Fibroblast of mammary gland (primary cell): ENCODE measurements around the gene PHF21A.
"Not testable (repeated sequence)": the region's sequence is repeated elsewhere in the genome, so short reads cannot be mapped to it uniquely, and the experiment has no call there.

Experiments used
- DNase-seq: peaks from one replicate; pipeline ENCODE4 v3.0.0-alpha.2; 2010; ENCODE audit warnings: low read depth
- H3K4me3 ChIP-seq: 2 replicates; pipeline ENCODE4 v1.5.1; 2011; ENCODE audit warnings: low read depth, mild to moderate bottlenecking, low read length, moderate library complexity; ENCODE audit not compliant: control insufficient read depth
- CTCF ChIP-seq: conservative IDR thresholded peaks from 2 replicates; pipeline ENCODE4 v1.5.1; 2011; ENCODE audit warnings: low read depth, low read length, inconsistent platforms; ENCODE audit not compliant: control insufficient read depth, insufficient read depth

The PHF21A gene

GRCh38 chr11:46034041-46034440, 87.2 kb downstream of the PHF21A start:
- no peak for TF ChIP-seq CTCF
- H3K4me3 ChIP-seq, result no peak overlapping the region
- DNase-seq, result no peak

DNA sequence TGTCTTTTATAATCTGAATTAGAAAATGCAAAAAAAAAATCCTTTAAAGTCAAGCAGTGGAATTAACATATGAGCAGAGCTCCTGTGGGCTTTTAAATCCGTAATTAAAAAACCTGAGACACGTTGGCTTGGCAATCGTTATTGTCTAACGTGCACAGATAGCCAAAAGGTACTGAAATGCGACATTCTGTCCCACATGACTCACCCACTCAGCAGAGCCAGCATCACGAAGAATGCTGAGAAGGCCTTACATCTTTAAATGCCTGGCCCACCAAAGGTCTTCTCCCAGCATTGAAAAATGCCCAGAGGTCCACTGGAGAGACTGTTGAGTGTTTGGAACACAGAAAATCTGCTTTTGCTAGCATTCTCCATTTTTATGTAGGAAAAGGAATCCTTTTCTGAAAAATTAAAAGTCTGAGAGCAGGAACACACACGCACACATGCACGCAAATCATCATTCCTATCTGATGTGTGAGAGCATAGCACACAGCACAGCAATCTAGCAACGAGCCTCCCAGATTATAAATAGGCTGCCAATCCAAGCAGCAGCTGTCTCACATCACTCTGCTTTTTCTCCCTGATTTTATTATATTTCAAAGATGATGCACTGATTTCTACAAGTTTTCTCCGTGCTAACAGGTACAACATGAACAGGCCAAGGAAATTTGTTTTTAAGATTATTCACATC, 94.5 kb downstream of the PHF21A start:
- DNase-seq, result peak; percentile 49

GRCh38 chr11:46020084-46020599, 101.1 kb downstream of the PHF21A start:
- DNase-seq, result no peak
- no peak for TF ChIP-seq CTCF
- H3K4me3 ChIP-seq, result no peak overlapping the region

More for the DNA sequence above, 94.5 kb downstream of the PHF21A start:
- no peak overlapping the region for H3K4me3 ChIP-seq
- no peak for TF ChIP-seq CTCF

- DNase-seq, result no peak
Observed at GRCh38 chr11:46018651-46019050, 102.6 kb downstream of the PHF21A start.

GRCh38 chr11:46017341-46017740, 103.9 kb downstream of the PHF21A start:
- no peak for DNase-seq
- H3K4me3 ChIP-seq, result no peak overlapping the region
- no peak for TF ChIP-seq CTCF

More at GRCh38 chr11:46018651-46019050, 102.6 kb downstream of the PHF21A start:
- no peak for TF ChIP-seq CTCF
- H3K4me3 ChIP-seq, result no peak overlapping the region

- TF ChIP-seq CTCF, result no peak
- no peak overlapping the region for H3K4me3 ChIP-seq
- DNase-seq, result no peak
Observed at GRCh38 chr11:46015941-46016340, 105.3 kb downstream of the PHF21A start.

DNA sequence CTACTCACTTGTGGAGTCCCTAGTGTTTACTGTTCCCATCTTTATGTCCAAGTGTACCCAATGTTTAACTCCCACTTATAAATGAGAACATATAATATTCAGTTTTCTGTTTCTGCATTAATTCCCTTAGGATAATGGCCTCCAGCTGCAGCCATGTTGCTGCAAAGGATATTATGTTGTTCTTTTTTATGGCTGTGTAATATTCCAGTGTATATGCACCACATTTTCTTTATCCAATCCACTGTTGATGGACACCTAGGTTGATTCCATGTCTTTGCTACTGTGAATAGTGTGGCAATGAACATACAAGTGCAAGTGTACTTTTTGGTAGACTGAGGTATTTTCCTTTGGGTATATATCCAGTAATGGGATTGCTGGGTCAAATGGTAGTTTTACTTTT, 107.1 kb downstream of the PHF21A start:
- H3K4me3 ChIP-seq, DNase-seq: not testable (repeated sequence)
